ENCODE measurements around the gene GASK1A.

The GASK1A gene

GRCh38 chr3:43097400-43098080 lies 118.4 kb downstream of the GASK1A start:
- H4K20me1 ChIP-seq (ENCODE audit: low read depth, low read length) = no peaks in the 10 kb centered on the region
- no peak overlapping the region for H3K4me3 ChIP-seq (ENCODE audit: insufficient read depth, low read length, poor library complexity, severe bottlenecking)
- H3K27me3 ChIP-seq (ENCODE audit: low read length) = no peaks in the 10 kb centered on the region
- TF ChIP-seq EZH2phosphoT487 (conservative IDR thresholded peaks at IDR 0.05; ENCODE audit: low read length) (no peak), CTCF (IDR thresholded peaks at IDR 0.05; ENCODE audit: insufficient read depth, low read length, poor library complexity, severe bottlenecking) (no peak)
- H3K9ac ChIP-seq (ENCODE audit: low read length) = no peak overlapping the region
- H2AFZ ChIP-seq (ENCODE audit: low read depth, low read length, severe bottlenecking) = no peak overlapping the region
- no peaks in the 10 kb centered on the region for H3K36me3 ChIP-seq (ENCODE audit: low read length)
- H3K9me2 ChIP-seq (replicated peaks; ENCODE audit: insufficient read depth, low read length) = no peaks in the 10 kb centered on the region
- H3K79me2 ChIP-seq (ENCODE audit: insufficient read depth, low read length) = no peaks in the 10 kb centered on the region
- H3K4me2 ChIP-seq (ENCODE audit: low read depth, low read length, poor library complexity, severe bottlenecking) = no peak overlapping the region
- H3F3A ChIP-seq (ENCODE audit: insufficient read depth) = no peaks in the 10 kb centered on the region
- no peak overlapping the region for H3K27ac ChIP-seq (ENCODE audit: low read depth, low read length)
- no peaks in the 10 kb centered on the region for H3K9me3 ChIP-seq (ENCODE audit: insufficient read depth, low read length)

GRCh38 chr3:43098761-43099160 lies 119.7 kb downstream of the GASK1A start:
- TF ChIP-seq EZH2phosphoT487 (conservative IDR thresholded peaks at IDR 0.05; ENCODE audit: low read length) (no peak), CTCF (IDR thresholded peaks at IDR 0.05; ENCODE audit: insufficient read depth, low read length, poor library complexity, severe bottlenecking) (no peak)

GRCh38 chr3:43102773-43103480 lies 123.8 kb downstream of the GASK1A start:
- H3K4me2 ChIP-seq (ENCODE audit: low read depth, low read length, poor library complexity, severe bottlenecking) = no peak overlapping the region
- no peaks in the 10 kb centered on the region for H3F3A ChIP-seq (ENCODE audit: insufficient read depth)
- no peaks in the 10 kb centered on the region for H3K27me3 ChIP-seq (ENCODE audit: low read length)
- no peak overlapping the region for H3K4me3 ChIP-seq (ENCODE audit: insufficient read depth, low read length, poor library complexity, severe bottlenecking)
- TF ChIP-seq EZH2phosphoT487 (conservative IDR thresholded peaks at IDR 0.05; ENCODE audit: low read length) = no peak
- TF ChIP-seq CTCF (IDR thresholded peaks at IDR 0.05; ENCODE audit: insufficient read depth, low read length, poor library complexity, severe bottlenecking) = no peak
- no peaks in the 10 kb centered on the region for H3K9me2 ChIP-seq (replicated peaks; ENCODE audit: insufficient read depth, low read length)
- H4K20me1 ChIP-seq (ENCODE audit: low read depth, low read length) = no peaks in the 10 kb centered on the region
- no peaks in the 10 kb centered on the region for H3K9me3 ChIP-seq (ENCODE audit: insufficient read depth, low read length)
- no peak overlapping the region for H3K27ac ChIP-seq (ENCODE audit: low read depth, low read length)
- no peak overlapping the region for H2AFZ ChIP-seq (ENCODE audit: low read depth, low read length, severe bottlenecking)
- H3K79me2 ChIP-seq (ENCODE audit: insufficient read depth, low read length) = no peaks in the 10 kb centered on the region
- no peaks in the 10 kb centered on the region for H3K36me3 ChIP-seq (ENCODE audit: low read length)
- no peak overlapping the region for H3K9ac ChIP-seq (ENCODE audit: low read length)

More at GRCh38 chr3:43098761-43099160, 119.7 kb downstream of the GASK1A start:
- Histone ChIP-seq H3K9me3 (ENCODE audit: insufficient read depth, low read length) (no peaks in the 10 kb centered on the region), H3K36me3 (ENCODE audit: low read length) (no peaks in the 10 kb centered on the region), H3K9ac (ENCODE audit: low read length) (no peak overlapping the region), H4K20me1 (ENCODE audit: low read depth, low read length) (no peaks in the 10 kb centered on the region), H2AFZ (ENCODE audit: low read depth, low read length, severe bottlenecking) (no peak overlapping the region), H3K4me2 (ENCODE audit: low read depth, low read length, poor library complexity, severe bottlenecking) (no peak overlapping the region), H3K9me2 (replicated peaks; ENCODE audit: insufficient read depth, low read length) (no peaks in the 10 kb centered on the region), H3K4me3 (ENCODE audit: insufficient read depth, low read length, poor library complexity, severe bottlenecking) (no peak overlapping the region), H3F3A (ENCODE audit: insufficient read depth) (no peaks in the 10 kb centered on the region), H3K27me3 (ENCODE audit: low read length) (no peaks in the 10 kb centered on the region), H3K27ac (ENCODE audit: low read depth, low read length) (no peak overlapping the region), H3K79me2 (ENCODE audit: insufficient read depth, low read length) (no peaks in the 10 kb centered on the region)

Measured in SU-DHL-6 (cell line).